ENCODE measurements around the gene CDA. TPM values are rescaled to one million over a fixed set of nuclear protein-coding genes. Genes with fewer than 3 reads are reported as not detected.

CDA gene
- total RNA-seq, 1 donor from 2014 or later: 1.5 TPM

DNA sequence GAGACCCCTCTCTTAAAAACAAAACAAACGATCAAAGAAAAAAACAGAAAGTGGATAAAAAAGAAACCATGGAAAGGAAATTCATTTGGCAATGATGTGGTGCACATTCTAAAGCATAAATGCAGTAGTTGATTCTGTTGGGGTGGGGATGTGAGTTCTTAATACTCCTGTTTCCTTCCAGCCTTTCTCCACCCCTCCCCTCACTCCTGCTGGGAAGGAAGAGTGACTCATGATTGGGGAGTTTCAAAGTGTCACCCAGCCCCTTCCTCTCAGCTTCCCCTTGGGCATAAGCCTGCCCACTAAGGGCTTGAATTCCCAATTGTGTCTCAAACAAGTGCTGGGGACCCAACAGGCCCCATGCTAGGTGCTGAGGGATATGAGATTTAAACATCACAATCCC lies 37.6 kb downstream of the CDA start:
- Mint-ChIP-seq H3K4me3 (no peak overlapping the region), H3K27ac (no peak overlapping the region), H3K4me1 (ENCODE audit: unreplicated experiment) (no peaks in the 10 kb centered on the region), H3K9me3 (no peaks in the 10 kb centered on the region), H3K36me3 (no peaks in the 10 kb centered on the region), H3K27me3 (peaks cover 22% of the 10 kb centered on the region)
- TF ChIP-seq, protein P1, sequence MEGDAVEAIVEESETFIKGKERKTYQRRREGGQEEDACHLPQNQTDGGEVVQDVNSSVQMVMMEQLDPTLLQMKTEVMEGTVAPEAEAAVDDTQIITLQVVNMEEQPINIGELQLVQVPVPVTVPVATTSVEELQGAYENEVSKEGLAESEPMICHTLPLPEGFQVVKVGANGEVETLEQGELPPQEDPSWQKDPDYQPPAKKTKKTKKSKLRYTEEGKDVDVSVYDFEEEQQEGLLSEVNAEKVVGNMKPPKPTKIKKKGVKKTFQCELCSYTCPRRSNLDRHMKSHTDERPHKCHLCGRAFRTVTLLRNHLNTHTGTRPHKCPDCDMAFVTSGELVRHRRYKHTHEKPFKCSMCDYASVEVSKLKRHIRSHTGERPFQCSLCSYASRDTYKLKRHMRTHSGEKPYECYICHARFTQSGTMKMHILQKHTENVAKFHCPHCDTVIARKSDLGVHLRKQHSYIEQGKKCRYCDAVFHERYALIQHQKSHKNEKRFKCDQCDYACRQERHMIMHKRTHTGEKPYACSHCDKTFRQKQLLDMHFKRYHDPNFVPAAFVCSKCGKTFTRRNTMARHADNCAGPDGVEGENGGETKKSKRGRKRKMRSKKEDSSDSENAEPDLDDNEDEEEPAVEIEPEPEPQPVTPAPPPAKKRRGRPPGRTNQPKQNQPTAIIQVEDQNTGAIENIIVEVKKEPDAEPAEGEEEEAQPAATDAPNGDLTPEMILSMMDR (conservative IDR thresholded peaks at IDR 0.05): no peak
- DNase-seq (ENCODE audit: extremely low spot score, unreplicated experiment): no peak

DNA sequence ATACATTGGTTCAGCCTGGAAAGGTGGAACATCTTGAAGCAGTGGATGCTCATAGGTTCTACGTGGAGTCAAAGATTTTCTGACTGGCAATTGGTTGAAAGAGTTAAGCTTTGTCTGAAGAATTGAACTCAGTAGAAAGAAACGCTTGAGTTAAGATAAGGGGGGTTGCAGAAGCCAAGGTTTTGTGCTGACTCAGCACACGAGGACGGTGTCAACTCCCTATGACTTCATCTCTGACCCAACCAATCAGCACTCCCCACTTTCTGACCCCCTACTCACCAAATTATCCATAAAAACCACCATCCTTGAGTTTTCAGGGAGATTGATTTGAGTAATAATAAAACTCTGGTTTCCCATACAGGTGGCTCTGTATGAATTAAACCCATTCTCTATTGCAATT lies 41.8 kb downstream of the CDA start:
- no peaks in the 10 kb centered on the region for H3K36me3 Mint-ChIP-seq
- peaks cover 16% of the 10 kb centered on the region for H3K27me3 Mint-ChIP-seq
- no peaks in the 10 kb centered on the region for H3K9me3 Mint-ChIP-seq
- H3K4me1 Mint-ChIP-seq (ENCODE audit: unreplicated experiment): peaks cover 10% of the 10 kb centered on the region
- TF ChIP-seq, protein P1 (conservative IDR thresholded peaks at IDR 0.05): no peak
- no peak for DNase-seq (ENCODE audit: extremely low spot score, unreplicated experiment)
- no peak overlapping the region for H3K27ac Mint-ChIP-seq
- H3K4me3 Mint-ChIP-seq: no peak overlapping the region

DNA sequence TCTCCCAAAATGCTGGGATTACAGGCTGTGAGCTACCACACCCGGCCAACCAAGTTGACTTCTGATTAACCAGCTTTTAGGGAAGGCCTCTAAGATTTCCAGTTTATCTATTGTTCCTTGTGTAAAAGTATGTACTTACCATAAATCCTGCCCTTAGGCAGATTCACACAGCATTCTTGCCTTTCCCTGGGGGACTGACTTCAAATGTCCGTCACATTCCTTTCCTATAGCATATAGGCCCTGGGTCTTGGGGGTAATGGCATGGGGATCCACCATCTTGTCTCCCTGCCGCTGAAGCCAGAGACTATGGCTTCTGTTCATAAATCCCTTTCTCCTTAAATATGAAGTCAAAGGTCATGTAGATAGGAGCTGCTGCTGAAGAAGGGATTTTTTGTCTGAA lies 43.5 kb downstream of the CDA start:
- Mint-ChIP-seq H3K36me3 (no peaks in the 10 kb centered on the region), H3K4me3 (peak overlapping the region; percentile 82), H3K27ac (peak overlapping the region; percentile 58), H3K4me1 (ENCODE audit: unreplicated experiment) (peaks cover 10% of the 10 kb centered on the region), H3K9me3 (no peaks in the 10 kb centered on the region), H3K27me3 (peaks cover 8% of the 10 kb centered on the region)
- TF ChIP-seq, protein P1 (conservative IDR thresholded peaks at IDR 0.05): no peak
- no peak for DNase-seq (ENCODE audit: extremely low spot score, unreplicated experiment)

DNA sequence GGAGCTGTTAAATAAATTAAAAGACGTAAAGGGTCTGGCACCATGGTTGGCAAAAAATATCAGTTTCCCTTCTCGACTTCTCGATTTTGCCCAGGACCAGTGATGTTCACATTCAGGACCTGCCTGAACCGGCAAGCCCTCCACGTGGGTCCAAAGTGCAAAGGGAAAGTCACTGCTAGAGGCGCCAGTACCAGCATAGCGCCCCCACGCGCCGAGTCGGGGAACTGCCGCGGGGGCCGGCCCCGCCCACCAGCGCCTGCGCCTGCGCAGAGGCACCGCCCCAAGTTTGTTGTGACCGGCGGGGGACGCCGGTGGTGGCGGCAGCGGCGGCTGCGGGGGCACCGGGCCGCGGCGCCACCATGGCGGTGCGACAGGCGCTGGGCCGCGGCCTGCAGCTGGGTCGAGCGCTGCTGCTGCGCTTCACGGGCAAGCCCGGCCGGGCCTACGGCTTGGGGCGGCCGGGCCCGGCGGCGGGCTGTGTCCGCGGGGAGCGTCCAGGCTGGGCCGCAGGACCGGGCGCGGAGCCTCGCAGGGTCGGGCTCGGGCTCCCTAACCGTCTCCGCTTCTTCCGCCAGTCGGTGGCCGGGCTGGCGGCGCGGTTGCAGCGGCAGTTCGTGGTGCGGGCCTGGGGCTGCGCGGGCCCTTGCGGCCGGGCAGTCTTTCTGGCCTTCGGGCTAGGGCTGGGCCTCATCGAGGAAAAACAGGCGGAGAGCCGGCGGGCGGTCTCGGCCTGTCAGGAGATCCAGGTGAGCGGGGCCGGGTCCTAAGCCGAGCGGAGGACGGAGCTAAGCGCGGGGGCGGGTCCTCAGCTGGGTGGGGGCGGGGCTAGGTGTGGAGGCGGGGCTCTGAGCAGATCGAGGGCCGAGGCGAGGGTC lies 44.5 kb downstream of the CDA start, which contains the start of gene PINK1:
TSS of gene PINK1 (plus strand) at position 269 of the 875 bp plus-strand sequence. CDS start at position 360, 91 bp downstream.
- no peaks in the 10 kb centered on the region for H3K9me3 Mint-ChIP-seq
- peak within 1 kb of the TSS; percentile 85 for H3K27ac Mint-ChIP-seq
- H3K27me3 Mint-ChIP-seq: peaks cover 3% of the 10 kb centered on the region
- no peaks in the 10 kb centered on the region for H3K36me3 Mint-ChIP-seq
- DNase-seq (ENCODE audit: extremely low spot score, unreplicated experiment): peak; percentile 92
- TF ChIP-seq, protein P1 (conservative IDR thresholded peaks at IDR 0.05): peak; percentile 100
- H3K4me3 Mint-ChIP-seq: peak within 1 kb of the TSS; percentile 95
- peaks cover 10% of the 10 kb centered on the region for H3K4me1 Mint-ChIP-seq (ENCODE audit: unreplicated experiment)

DNA sequence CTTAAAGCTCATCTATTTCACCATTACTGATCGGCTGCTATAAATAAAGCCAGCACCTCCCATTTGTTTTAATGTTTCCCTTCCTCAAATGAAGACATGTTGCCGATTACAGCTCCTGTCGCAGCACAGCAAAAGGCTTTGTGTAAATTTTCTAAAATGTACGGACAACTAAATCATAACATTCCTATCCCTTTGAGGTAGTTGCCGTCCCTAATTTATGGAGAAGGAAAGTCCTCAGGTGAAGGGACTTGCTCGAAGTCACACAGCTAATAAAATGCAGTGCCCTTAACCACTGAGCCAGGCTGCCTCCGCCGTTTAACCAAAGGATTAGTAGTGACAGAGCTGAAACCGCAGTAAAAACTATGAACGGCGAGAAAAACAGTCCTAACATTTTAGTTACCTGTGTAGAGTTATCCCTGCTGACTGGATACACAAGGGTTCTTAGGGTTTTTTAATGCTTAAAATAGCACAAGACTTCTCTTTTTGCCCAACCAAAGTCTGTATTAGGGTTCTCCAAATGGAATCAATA lies 45.2 kb downstream of the CDA start:
- Mint-ChIP-seq H3K27ac (peak overlapping the region; percentile 85), H3K9me3 (no peaks in the 10 kb centered on the region), H3K27me3 (peaks cover under 1% of the 10 kb centered on the region), H3K36me3 (no peaks in the 10 kb centered on the region), H3K4me3 (peak overlapping the region; percentile 95), H3K4me1 (ENCODE audit: unreplicated experiment) (peaks cover 10% of the 10 kb centered on the region)
- no peak for DNase-seq (ENCODE audit: extremely low spot score, unreplicated experiment)
- TF ChIP-seq, protein P1 (conservative IDR thresholded peaks at IDR 0.05): no peak

Measured in type B pancreatic cell (in vitro differentiated cells).